SH-SY5Y (cell line): Measurements from ENCODE around the gene HSD11B1L.

Experiments
- GATA2 ChIP-seq: IDR thresholded peaks from 2 replicates; pipeline ENCODE4 v1.6.1; 2011; ENCODE audit warnings: mild to moderate bottlenecking, low read depth, low read length
- GATA3 ChIP-seq: IDR thresholded peaks from 2 replicates; pipeline ENCODE4 v1.6.1; 2011; ENCODE audit warnings: low read depth, mild to moderate bottlenecking, low read length, moderate library complexity

- TF ChIP-seq GATA2: no peak
- TF ChIP-seq GATA3: no peak
Observed at GRCh38 chr19:5714816-5715215, 34.0 kb downstream of the HSD11B1L start.
